Mononuclear cell (primary cell): ENCODE data around the gene PXN. TPM values are rescaled to one million over a fixed set of nuclear protein-coding genes. Genes with fewer than 3 reads are reported as not detected.
A peak's percentile ranks its signal among the peaks of the same experiment; 100 is the strongest.
"Not testable (repeated sequence)": the region's sequence is repeated elsewhere in the genome, so short reads cannot be mapped to it uniquely, and the experiment has no call there.

Experiments
- H3K27me3 ChIP-seq: 2 replicates; pipeline ENCODE4 v1.6.0; 2011; ENCODE audit warnings: low read length, control low read depth; ENCODE audit not compliant: insufficient read depth
- H3K4me1 ChIP-seq: 2 replicates; pipeline ENCODE4 v1.5.1; 2011; ENCODE audit warnings: mild to moderate bottlenecking, low read length, control low read depth; ENCODE audit not compliant: insufficient read depth
- H3K4me3 ChIP-seq: 2 replicates; pipeline ENCODE4 v1.5.1; 2011; ENCODE audit warnings: mild to moderate bottlenecking, low read length, moderate library complexity
- H3K9me3 ChIP-seq: 2 replicates; pipeline ENCODE4 v1.5.1; 2011; ENCODE audit warnings: low read depth, mild to moderate bottlenecking, control low read depth, low read length
- total RNA-seq: library from RNA; depleted of rRNA; stranded (reverse); fragments of >200 nt; gene quantifications from one replicate; pipeline ENCODE4 v1.2.3, GENCODE V29; 2012

The PXN gene
- total RNA-seq, 1 donor, result 80.8 TPM

- H3K4me3 ChIP-seq, result no peak overlapping the region
These were observed 795 bp upstream of the PXN start for GRCh38 chr12:120266180-120266870.

GRCh38 chr12:120264904-120265472, 542 bp downstream of the PXN start:
- peaks cover 53% of the 10 kb centered on the region for H3K4me1 ChIP-seq
- H3K4me3 ChIP-seq, result peak overlapping the region; percentile 85
- H3K27me3 ChIP-seq, result no peaks in the 10 kb centered on the region

More at GRCh38 chr12:120266180-120266870, 795 bp upstream of the PXN start:
- no peaks in the 10 kb centered on the region for H3K27me3 ChIP-seq
- H3K9me3 ChIP-seq, result no peaks in the 10 kb centered on the region
- H3K4me1 ChIP-seq, result peaks cover 40% of the 10 kb centered on the region

GRCh38 chr12:120264086-120264903, 1.2 kb downstream of the PXN start:
- Histone ChIP-seq H3K27me3 (no peaks in the 10 kb centered on the region), H3K9me3 (no peaks in the 10 kb centered on the region), H3K4me3 (peak overlapping the region; percentile 85), H3K4me1 (peaks cover 60% of the 10 kb centered on the region)

More at GRCh38 chr12:120264904-120265472, 542 bp downstream of the PXN start:
- no peaks in the 10 kb centered on the region for H3K9me3 ChIP-seq

DNA sequence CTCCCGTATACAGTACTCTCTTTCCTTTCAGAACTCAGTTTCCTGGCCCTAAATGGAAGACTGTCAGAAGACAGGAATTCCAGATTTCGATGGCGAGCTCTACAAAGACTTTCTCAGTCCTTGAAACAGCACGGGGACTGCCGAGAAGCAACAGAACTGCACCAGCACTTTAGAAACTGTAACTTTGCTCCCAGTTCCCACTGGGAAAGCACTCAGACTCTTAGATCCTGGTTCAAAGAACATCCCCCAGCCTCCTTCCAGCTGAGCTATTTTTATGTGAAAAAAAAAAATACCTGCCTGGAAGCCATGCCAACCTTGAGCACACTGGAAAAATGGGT, 1.8 kb downstream of the PXN start:
- Histone ChIP-seq H3K9me3 (no peaks in the 10 kb centered on the region), H3K4me3 (peak overlapping the region; percentile 85), H3K27me3 (no peaks in the 10 kb centered on the region), H3K4me1 (peaks cover 66% of the 10 kb centered on the region)

DNA sequence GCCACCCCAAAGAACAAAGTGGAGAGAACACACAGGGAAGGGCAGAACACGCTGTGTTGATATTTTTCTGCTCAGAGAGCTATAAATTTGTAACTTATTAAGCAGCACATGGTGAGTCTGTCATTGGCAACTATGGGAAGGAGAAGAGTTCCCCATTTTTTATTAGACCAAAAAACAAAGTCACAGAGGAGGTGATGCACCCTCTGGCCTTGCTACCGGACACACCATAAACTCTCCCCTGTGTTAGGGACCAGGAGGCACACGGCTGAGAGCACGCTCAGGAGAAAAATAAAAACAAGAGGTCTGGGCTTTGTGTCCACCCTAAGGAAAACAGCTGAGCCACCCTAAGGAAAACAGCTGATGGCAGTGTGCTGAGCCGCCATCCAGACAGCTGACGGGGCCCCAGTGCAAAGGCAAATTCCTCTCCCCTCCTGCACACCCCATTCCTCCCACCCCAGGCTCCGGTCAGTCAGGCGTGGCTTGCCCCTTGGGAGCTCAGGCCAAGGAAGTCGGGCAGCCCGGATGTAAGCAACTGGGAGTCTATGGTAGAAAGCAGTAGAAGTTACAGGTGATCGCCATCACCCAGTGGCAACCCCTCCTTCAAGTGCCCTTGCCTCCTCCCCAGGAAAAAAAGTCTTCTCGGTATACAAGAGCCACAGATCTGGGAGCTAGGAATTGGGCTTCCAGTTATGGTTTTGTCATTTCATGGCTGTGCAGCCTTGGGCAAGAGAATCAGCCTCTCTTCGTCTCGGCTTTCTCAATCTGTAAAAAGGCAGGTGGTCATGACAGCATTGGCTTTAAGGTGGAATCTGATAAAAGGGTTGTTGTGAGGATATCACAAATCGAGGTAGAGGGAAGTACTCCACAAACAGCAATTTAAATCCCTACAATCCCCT, 2.4 kb downstream of the PXN start:
- Histone ChIP-seq H3K27me3 (no peaks in the 10 kb centered on the region), H3K4me1 (peaks cover 72% of the 10 kb centered on the region), H3K4me3 (peak overlapping the region; percentile 85), H3K9me3 (no peaks in the 10 kb centered on the region)

DNA sequence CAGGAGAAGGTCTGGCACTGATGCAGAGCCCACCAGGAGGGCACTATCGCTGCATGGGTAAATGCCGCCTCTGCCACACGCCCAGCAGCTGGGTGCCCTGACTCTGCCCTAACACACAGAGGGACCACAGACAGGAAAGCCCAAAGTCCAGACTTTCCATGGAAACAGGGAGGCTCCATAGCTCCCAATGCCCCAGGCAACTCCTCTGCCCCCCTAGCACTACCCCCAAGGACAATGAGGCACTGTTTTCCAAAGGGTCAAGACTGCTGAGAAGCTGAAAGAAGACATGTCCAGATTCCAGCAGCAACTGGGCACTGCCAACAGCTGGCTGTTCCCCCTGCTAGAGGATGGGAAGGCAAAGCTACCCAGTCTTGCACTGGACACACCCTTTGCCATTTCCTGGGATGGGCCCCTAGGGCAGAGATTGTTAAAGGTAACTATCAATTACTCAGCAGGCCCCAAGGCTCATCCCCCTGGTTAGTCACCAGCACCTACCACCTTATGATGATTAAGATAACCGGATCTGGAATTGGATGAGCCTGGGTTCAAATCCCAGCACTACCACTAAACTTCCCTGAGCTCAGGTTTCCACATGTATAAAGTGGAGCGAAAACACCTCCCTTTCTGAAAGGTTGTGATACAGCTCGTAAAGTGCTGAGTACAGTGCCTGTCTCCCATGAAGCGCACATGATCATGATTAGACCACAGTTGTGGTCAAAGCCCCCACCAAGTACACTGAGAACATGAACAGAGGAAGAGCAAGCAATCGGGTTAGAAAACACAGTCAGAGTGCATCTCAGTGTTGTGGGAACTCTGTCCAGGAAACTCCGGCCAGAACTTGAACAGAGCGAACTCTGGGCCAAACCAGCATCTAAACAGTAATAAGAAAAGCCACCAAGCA, 3.3 kb downstream of the PXN start:
- no peaks in the 10 kb centered on the region for H3K27me3 ChIP-seq
- H3K4me3 ChIP-seq, result peak overlapping the region; percentile 85
- H3K9me3 ChIP-seq, result no peaks in the 10 kb centered on the region
- peaks cover 81% of the 10 kb centered on the region for H3K4me1 ChIP-seq

- peaks cover 93% of the 10 kb centered on the region for H3K4me1 ChIP-seq
- H3K9me3 ChIP-seq, result no peaks in the 10 kb centered on the region
- no peaks in the 10 kb centered on the region for H3K27me3 ChIP-seq
- no peak overlapping the region for H3K4me3 ChIP-seq
These were observed 4.9 kb downstream of the PXN start for GRCh38 chr12:120260607-120261006.

DNA sequence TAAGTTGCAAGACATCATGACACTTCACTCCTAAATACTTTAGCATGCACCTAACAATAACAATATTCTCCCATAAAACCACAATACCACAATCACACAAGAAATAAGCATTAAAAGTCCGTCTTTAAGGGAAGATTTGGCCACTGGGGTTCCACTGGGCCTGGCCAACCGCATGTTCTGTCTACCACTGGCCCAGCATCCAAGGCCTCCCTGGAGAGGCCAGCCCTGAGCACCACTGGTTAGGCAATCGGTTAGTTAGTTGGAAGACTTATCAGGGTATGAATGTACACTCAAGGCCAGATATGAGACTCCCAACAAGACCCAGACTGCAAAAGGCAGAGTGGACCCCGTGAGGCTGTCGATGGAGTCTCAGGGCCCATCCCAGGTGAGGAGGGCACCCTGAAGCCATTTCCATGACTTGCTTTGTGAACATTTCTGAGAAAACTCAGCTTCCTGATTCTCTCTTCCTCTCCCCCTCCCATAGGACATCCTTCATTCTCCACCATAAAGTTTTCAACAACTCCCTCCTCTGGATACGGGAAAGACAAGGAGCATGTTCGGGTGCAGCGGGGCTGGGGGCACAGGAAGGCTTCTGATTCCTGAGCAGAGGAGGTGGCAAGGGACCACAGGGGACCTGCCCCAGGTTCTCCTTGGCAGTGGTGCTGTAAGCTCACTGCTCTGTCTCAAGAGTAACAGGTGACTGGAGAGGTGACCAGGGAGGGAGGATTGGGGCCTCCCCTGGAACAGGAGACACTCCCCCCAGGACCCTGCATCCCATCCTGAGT, 5.9 kb downstream of the PXN start:
- Histone ChIP-seq H3K27me3 (no peaks in the 10 kb centered on the region), H3K4me1 (peaks cover 100% of the 10 kb centered on the region), H3K9me3 (no peaks in the 10 kb centered on the region), H3K4me3 (no peak overlapping the region)

- no peak overlapping the region for H3K4me3 ChIP-seq
- H3K9me3 ChIP-seq, result no peaks in the 10 kb centered on the region
- H3K27me3 ChIP-seq, result no peaks in the 10 kb centered on the region
- peaks cover 100% of the 10 kb centered on the region for H3K4me1 ChIP-seq
These were observed 7.1 kb downstream of the PXN start for GRCh38 chr12:120258323-120258896.

- Histone ChIP-seq H3K9me3 (no peaks in the 10 kb centered on the region), H3K27me3 (no peaks in the 10 kb centered on the region), H3K4me1 (peaks cover 100% of the 10 kb centered on the region), H3K4me3 (no peak overlapping the region)
These were observed 8.3 kb downstream of the PXN start for GRCh38 chr12:120257041-120257821.

- H3K9me3 ChIP-seq, result no peaks in the 10 kb centered on the region
- H3K4me3 ChIP-seq, result no peak overlapping the region
- H3K4me1 ChIP-seq, result peaks cover 100% of the 10 kb centered on the region
- no peaks in the 10 kb centered on the region for H3K27me3 ChIP-seq
These were observed 10.7 kb downstream of the PXN start for GRCh38 chr12:120254809-120255208.

GRCh38 chr12:120253313-120253712, 12.2 kb downstream of the PXN start:
- not testable (repeated sequence) for H3K27me3 ChIP-seq, H3K9me3 ChIP-seq
- peaks cover 100% of the 10 kb centered on the region for H3K4me1 ChIP-seq
- peak overlapping the region; percentile 5 for H3K4me3 ChIP-seq
